Peyer's patch (tissue), 4 donors: ENCODE data around the gene KRTAP5-5.

Experiments
- POLR2A ChIP-seq, 2 donors: fragments of 450-650 bp; IDR thresholded peaks; one replicate each; pipeline ENCODE4 v1.5.1; 2017; ENCODE audit warnings: antibody characterized with exemption in 2 of 2, mild to moderate bottlenecking in 2 of 2, moderate library complexity in 2 of 2
- TF ChIP-seq, protein P1 (sequence below), 6 experiments: fragments of 450-650 bp in 4 of 6; fragments of 200-600 bp in 2 of 6; sonication (generic) in 1 of 6; IDR thresholded peaks; one replicate each; pipeline ENCODE4 v1.5.1; 2017 to 2019; ENCODE audit warnings: antibody characterized with exemption in 6 of 6, mild to moderate bottlenecking in 3 of 6, moderate library complexity in 1 of 6

GRCh38 chr11:1592628-1593027 is 36.9 kb upstream of the KRTAP5-5 start:
- no peak for TF ChIP-seq POLR2A (IDR thresholded peaks at IDR 0.05)
- TF ChIP-seq, protein P1, sequence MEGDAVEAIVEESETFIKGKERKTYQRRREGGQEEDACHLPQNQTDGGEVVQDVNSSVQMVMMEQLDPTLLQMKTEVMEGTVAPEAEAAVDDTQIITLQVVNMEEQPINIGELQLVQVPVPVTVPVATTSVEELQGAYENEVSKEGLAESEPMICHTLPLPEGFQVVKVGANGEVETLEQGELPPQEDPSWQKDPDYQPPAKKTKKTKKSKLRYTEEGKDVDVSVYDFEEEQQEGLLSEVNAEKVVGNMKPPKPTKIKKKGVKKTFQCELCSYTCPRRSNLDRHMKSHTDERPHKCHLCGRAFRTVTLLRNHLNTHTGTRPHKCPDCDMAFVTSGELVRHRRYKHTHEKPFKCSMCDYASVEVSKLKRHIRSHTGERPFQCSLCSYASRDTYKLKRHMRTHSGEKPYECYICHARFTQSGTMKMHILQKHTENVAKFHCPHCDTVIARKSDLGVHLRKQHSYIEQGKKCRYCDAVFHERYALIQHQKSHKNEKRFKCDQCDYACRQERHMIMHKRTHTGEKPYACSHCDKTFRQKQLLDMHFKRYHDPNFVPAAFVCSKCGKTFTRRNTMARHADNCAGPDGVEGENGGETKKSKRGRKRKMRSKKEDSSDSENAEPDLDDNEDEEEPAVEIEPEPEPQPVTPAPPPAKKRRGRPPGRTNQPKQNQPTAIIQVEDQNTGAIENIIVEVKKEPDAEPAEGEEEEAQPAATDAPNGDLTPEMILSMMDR (IDR thresholded peaks at IDR 0.05) = no peak
